B cell (primary cell): ENCODE results near the gene LRRC49.

Experiments used
- CTCF ChIP-seq: fragments of 200-600 bp; IDR thresholded peaks from one replicate; pipeline ENCODE4 v1.8.0; 2022; ENCODE audit warnings: antibody characterized with exemption, mild to moderate bottlenecking
- EZH2 ChIP-seq: IDR thresholded peaks from 2 replicates; pipeline ENCODE4 v1.6.1; 2012; ENCODE audit warnings: borderline replicate concordance, low read depth, mild to moderate bottlenecking, moderate library complexity, low read length; ENCODE audit not compliant: insufficient read depth, poor library complexity, severe bottlenecking

- TF ChIP-seq CTCF (no peak), EZH2 (no peak)
Observed at GRCh38 chr15:71002316-71002715, 109.7 kb downstream of the LRRC49 start.
